IPS-NIHi7 (cell line): ENCODE measurements around the gene STOX2.
"Not testable (repeated sequence)": the region's sequence is repeated elsewhere in the genome, so short reads cannot be mapped to it uniquely, and the experiment has no call there.

ENCODE experiments used
- DNase-seq: peaks from one replicate; pipeline ENCODE4 v3.0.0; 2012; ENCODE audit warnings: mixed read lengths; ENCODE audit errors: extremely low spot score

STOX2 gene

DNA sequence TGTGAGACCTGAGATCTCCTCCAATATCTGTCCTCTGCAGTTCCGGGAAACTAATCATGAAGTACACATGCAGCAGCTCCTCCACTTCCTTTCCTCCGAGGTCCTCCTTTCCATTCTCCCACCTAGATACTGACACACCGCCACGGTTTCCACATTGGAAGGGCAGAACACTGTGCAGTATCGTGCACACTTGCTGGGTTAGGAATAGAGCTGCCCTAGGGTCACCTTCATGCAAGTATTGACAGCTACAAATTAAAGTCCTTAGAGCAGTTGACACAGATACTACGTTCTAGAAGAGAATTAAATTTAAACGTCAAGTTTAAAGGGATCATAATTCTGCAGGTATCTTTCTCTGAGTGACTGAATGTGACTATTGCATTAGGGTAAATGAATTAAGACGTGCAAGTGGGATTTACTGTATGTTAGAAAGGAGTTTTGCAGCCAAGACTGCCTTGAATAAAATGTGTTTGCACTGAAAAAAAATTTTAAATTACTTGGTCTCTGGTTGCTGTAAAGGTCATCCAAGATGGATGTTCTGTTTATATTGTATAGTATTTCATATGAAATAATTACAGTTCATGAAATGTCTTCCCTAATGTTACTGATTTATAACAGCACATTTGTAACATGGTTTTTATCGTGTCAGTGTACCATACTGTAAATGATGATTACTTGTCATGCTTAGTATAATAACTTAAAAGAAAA, 117.7 kb downstream of the STOX2 start:
- DNase-seq, result no peak

DNA sequence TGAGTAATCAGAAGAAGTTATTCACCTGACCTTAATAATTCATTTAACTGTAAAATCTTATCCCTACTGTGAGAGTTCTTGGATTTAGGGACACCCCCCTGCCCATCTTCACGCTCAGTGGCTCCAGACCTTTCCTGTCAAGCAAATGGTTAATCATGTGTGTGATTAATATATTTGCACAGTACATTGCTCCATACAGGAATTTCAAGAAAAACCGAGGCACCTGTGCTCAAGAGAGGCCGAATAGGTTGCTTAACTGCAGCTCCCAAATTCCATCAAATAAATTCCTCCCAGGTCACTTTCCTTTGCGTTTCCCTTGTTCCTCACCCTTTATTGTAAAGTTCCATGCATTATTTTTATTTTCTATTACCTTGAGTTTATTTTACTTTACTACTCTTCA, 119.5 kb downstream of the STOX2 start:
- DNase-seq, result no peak

DNA sequence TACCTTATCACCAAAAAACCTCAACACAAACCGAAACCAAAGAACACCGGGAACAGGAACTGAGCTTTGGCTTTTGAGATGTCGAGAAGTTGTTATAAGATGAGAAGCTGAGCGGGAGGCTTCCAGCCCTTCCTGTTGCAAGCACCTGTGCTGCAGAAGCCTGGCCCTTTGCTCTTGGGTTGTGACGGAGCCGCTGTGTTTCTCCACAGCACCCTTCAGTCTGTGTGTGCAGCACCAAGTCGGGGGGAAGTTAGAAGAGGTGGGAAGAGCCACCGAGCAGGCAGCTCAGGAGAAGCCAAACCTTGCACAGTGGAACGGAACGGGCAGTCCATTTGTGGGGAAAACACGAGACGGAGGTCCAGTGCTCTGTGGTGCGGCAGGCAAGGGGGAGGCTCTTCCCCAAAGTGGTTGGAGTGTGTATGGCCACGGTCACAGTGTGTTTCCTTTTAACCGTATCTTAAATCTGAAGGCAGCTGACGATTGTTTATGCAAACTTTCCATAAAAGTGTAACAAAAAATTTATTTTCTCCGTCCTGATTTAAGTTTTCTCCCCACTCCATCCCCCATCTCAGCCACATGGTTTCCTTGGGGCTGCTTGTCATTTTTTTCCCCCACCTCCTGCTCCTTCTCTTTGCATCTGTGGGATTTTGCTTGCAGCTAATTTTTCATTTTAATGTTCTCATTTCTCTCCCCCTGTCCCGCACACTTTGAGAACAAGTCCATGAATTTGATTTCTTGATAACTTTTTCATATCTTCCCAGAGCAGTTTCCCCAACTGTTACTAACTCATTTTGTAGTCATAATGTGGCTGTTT, 123.7 kb downstream of the STOX2 start:
- DNase-seq, result no peak

DNA sequence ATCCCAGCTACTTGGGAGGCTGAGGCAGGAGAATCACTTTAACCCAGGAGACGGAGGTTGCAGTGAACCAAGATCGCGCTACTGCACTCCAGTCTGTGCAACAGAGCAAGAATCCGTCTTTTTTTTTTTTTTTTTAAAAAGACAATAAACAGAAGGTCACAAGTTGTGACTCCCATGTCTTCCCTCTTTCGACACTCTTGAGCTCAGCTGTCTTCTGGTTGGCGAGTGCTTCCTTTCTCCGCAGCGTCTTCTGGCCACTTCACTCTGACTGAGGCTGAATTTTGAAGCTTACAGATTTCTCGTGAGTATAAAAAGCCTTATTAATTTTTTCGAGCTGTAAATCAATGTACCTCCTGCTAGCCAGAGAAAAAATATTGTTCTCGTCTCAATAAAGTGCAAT, 124.9 kb downstream of the STOX2 start:
- no peak for DNase-seq

DNA sequence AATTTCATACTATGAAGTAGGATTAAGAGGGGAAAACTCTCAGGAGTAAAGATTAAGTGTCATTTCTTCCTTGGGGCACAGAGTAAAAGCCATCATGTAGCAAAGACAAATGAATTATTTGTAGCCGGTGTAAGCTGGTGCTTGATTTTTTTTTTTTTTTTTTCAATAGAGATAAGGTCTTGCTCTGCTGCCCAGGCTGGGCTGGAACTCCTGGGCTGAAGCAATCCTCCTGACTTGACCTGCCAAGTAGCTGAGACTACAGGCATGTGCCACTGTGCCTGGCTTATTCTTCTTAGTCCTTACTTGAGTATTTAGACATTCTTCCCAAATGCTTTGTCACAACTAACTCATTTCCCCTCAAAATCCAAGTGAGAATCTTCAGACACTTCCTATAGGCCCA, 125.7 kb downstream of the STOX2 start:
- DNase-seq, result no peak

DNA sequence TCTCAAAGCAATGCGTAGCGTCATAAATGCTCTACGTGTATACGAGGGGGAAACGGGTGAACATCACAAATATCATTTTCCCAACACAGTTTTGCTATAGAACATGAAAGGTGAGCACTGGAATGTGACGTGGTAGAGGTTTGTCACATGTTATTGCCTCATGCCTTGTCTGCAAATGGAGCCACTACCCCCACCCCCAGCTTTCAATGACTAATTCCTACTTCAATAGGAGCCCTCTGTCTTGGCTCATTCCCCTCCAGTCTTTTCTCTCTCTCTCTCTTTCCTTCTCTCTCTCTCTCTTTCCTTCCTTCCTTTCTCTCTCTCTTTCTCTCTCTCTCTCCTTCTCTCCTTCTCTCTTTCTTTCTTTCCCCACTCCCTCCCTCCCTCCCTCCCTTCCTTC, 127.0 kb downstream of the STOX2 start:
- DNase-seq, result no peak

DNA sequence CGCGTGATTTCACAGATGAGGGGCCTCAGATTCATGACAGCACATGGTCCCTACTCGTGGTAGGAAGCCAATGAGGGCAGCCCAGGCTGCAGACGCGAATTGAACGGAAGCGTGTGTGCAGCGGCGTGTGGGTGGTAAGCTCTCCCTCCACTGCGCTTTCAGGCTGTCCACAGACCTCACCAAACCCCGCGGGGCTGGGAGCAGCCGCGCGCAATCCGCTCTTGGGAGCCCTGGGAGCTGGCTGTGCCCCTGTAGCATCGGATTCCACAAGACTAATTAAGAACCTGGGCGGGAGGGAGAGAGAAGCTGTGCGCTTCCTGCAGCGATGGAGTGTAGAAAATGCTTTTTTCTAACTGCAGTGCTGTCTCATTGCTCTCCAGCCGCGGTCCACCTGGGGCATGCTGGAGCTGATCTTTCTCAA, 134.9 kb downstream of the STOX2 start:
- peak; percentile 35 for DNase-seq

DNA sequence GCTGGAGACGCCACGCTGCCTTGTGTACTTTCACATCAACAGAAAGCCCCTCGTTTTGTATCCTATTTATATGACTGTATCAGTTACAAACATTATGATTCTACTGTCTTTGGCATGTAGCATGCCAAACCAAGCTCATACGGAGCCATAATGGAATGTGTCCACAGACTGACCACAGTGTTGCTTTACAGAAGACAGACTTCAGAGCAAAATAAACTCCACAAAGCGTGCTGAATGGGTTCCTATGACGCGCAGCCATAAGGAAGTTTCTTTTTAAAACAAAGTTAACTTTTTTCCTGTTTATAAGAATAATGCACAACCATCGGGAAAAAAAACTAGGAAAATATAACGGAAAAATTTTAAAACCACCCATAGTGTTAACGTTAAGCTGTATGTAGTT, 136.0 kb downstream of the STOX2 start:
- no peak for DNase-seq

DNA sequence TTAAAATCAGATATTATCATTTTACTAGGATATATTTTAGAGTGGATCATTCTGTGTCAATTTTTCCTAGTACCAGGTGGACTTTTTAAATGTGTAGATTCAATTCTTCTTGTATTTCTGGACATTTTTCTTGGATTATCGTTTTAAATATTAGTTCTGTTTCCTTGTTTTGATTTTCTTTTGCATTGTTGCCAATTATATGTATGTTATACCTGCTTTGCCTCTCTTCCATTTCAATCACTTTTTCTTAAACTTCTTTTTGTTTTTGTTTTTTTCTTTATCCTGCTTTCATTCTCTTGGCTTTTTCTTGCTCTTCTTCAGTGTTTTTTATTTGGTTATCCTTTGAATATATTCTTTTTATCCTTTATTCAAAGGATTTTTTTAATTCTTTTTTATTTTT, 141.0 kb downstream of the STOX2 start:
- no peak for DNase-seq

DNA sequence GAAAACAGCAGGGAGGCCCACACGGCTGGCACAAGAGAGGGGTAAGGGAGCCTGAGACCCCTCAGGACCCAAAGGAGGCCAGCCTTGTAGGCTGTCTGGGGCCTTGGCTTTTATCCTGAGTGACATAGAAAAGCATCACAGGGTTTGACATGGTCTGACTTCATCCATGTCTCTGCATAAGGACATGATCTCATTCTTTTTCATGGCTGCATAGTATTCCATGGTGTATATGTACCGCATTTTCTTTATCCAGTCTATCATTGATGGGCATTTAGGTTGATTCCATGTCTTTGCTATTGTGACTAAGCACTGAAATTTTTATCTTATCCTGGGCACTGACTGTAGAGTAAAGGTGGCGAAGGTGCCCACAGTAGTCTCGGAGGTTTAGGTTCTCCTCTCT, 146.2 kb downstream of the STOX2 start:
- not testable (repeated sequence) for DNase-seq

DNA sequence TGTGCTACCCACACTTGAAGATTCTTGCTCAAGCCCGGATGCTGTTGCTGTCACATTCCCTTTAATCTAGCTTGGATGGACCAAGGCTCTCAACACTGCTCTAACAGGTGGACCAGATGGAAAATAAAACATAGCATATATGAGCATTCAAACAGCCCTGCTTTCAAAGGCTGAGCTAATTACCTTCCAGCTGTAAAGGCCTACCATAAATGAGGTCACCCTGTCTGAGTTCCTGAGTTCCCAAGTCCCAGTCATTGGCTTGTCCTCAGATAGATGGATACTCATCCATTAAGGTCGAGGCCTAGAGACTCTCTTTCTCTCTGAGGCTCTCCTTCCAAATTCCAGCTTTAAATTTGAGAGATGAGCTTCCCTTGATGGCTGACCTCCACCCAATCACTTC, 147.5 kb downstream of the STOX2 start:
- no peak for DNase-seq

DNA sequence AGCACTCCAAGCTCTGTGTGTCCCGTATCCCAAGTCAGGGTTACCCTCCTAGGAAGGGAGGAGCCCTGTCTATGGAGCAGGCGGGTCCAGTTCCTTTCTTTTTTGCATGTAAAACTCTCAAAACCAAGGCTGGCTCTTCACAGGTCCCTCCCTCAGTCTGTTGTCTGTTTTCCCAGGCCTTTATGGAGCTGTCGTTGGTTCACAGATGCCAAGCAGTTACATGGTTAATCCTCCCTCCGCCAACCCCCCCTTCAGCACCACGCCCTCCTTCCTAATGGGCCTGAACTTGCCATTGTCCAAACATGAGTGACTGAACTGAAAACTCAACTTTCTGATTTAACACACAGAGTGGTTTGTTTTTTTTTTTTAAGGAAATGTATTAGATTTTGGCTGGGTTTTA, 148.3 kb downstream of the STOX2 start:
- no peak for DNase-seq

DNA sequence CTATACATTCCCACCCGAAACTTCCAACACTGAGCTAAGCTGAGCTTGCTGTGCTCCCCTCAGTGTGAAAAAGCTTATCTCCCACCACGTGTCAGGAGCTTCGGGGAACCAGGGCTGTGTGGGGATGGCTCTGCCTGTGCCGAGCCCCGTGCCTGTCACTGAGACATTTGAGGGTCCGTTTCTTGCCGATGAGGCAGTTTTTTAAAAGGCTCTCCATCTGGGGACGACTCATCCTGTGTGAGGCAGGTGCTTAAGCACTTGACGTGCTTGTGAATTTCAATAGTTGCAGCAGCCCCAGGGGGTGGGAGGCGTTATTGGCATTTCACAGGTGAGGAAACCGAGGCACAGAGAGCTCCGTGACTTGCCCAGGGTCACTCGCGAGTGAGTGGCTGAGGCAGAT, 151.8 kb downstream of the STOX2 start:
- no peak for DNase-seq

DNA sequence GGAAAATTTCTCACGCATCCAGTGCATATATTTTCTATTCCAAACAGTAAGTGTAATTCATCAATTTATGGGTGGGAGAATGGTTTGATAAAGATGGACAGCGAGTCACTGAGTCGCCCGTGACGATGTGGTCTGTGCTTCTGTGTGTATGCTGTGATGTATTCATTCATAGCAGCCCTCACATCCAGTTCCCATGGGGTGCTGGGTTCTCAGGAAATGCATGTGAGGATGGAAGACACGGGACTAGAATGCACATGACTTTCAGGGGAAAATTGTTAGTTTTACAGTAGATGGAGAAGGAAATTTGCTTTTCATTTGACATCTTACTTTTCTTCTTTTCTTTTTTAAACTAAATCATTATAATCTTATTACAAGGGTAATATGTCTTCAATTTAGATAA, 152.9 kb downstream of the STOX2 start:
- DNase-seq, result no peak

DNA sequence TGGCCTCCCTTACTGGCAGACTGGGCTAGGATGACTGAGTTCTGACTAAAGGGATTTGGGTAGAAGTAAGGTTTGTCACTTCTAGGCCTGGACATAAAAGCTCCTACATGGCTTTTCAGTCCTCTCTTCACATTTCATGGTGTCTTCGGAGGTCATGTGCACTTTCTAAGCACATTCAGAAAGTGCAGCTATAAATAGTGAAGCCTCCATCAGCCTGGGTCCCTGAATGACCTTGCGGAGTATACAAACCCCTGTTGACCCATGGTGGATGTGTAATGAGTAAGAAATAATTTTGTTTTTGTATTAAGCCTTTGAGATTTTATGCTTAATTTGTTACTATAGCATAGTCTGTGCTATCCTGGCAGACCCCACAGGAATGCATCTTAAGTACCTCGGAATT, 154.0 kb downstream of the STOX2 start:
- no peak for DNase-seq

DNA sequence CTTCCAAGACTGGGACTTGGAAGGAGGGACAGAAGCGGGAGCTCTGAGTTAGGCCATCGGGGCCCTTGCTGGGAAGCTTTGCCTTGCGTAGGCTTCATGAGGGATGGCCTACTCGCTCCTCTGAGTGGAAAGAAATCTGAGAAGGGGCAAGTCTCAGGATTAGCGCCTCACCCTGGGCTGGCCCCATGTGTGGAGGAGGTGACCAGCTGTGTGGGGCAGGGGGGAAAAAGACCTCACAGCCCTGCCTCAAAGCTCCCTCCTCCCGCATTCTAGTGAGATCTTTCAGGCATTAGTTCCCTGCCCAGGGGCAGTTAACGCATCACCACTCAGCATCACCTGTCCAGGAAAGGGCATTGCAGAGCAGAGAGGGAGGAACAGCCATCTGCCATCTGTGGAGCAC, 156.5 kb downstream of the STOX2 start:
- peak; percentile 46 for DNase-seq

DNA sequence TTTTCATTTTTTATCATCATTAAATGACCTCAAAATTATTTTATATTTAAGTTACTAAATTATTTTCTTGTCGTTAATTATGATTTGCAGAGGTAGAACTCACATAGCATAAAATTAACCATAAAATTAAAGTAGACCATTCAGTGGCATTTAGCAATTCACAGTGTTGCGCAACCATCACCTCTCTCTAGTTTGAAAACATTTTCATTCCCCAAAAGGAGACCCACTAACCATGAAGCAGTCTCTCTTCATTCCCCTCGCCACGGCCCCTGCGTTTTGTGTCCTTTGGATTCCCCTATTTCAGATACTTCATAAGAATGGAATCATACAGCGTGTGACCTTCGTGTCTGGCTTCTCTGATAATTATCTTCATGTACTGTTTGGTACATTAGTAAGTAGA, 157.7 kb downstream of the STOX2 start:
- no peak for DNase-seq

DNA sequence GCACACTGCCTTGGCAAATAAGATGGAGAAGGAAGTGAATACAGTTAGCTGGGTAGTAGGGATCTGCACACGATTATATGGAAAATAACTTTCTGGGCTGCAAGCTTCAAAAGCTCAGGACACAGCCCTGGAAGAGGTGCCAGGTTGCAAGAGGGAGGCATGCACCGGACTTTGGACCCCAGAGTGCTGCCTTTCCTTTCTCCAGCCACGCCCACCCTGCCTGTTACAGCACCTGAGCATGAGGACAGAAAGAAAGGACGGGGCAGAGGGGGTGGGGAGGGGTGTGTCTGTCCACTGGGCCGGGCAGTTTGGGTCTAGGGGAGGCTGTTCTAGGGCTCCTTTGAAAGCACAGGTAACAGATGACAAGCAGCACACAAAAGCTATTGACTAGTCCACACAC, 159.8 kb downstream of the STOX2 start:
- no peak for DNase-seq

DNA sequence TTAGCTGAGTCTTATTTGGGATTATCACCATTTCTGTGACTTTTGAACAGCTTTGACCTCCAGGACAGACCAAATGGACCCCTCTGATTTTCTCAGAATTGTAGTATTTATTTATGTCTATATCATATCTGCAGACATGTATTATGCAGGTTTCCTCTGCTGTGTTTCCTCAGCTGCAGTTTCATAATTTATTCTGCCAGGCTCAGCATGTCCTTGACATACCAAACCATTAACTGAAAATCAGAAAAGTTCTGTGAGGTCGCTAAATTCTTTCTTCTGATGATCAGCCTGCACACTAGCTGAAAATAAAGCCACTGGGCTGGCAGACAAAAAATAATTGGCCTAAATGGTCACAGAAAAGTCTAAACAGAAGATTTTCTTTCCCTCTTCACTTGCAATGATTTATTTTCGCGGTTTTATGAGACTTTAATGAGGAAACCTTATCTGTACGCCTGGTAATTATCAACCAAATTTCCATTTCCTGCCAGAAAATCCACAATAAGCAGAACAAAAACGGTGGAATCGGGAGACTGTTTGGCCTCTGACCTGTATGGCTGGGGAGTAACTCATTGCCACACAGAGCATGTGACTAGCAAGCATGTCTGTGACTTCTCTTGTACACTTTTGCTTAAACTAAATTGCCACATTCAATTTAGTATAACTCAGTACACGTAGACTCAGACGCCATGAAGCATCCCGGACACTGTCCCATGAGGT, 161.6 kb downstream of the STOX2 start:
- DNase-seq, result no peak

DNA sequence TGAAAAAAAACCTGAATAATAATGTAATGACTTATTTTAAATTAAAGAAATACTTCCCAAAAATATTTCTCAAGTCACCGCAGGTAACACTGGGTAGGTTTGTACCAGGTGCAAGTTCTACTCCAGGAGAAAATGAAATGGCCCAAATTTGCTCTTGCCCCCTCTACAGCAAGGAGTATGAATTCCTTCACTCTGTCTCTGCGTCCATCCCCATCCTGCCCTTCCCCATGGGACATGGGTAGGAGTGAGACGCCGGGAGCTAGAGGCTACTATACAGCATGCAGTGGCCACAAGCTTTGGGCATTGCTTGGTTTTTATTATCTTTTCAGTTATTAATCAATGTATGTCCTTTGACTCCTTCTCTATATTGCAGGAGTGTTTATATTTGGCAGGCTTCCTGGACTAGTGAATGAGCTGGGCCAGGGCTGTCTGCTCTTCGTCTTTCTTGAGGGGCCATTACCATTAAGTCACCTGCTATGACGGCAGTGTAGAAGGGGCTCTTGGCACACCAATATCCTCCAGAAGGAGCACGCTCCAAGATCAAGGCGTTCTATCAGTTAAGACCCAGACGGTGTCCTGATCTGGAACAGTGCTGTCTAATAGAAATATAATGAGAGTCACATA, 162.9 kb downstream of the STOX2 start:
- no peak for DNase-seq
